OCI-LY7 (cell line): ENCODE results near the gene SCYL2. TPM values are rescaled to one million over a fixed set of nuclear protein-coding genes. Genes with fewer than 3 reads are reported as not detected.
"Not testable (repeated sequence)": the region's sequence is repeated elsewhere in the genome, so short reads cannot be mapped to it uniquely, and the experiment has no call there.

ENCODE experiments used
- BruUV-seq: library from RNA; stranded (reverse); fragments of 400-500 nt; replicated peaks from 2 replicates; lab custom pipeline; 2021; lab: Mats Ljungman, UMichigan
- CTCF ChIA-PET: fragments of 300-600 bp; sonication (Branson Sonifier 250); formaldehyde crosslinking; loops from one replicate; lab custom pipeline; 2022; ENCODE audit warnings: antibody characterized with exemption; ENCODE audit not compliant: unreplicated experiment; lab: Charles Lee
- POLR2A ChIA-PET: fragments of 300-600 bp; sonication (Branson Sonifier 250); formaldehyde crosslinking; loops from one replicate; lab custom pipeline; 2022; ENCODE audit warnings: antibody characterized with exemption; lab: Charles Lee
- DNase-seq: peaks from one replicate; pipeline ENCODE4 v3.0.0-alpha.2; 2015; ENCODE audit warnings: low spot score
- H2AFZ ChIP-seq: fragments of 200-600 bp; sonication (generic), shearing (Covaris generic); 2 replicates; pipeline ENCODE4 v1.6.1; 2014; ENCODE audit warnings: mild to moderate bottlenecking, antibody characterized with exemption, low read length, moderate library complexity
- H3K27ac ChIP-seq: fragments of 200-600 bp; sonication (generic); 2 replicates; pipeline ENCODE4 v1.5.1; 2014; ENCODE audit warnings: mixed run types, low read depth, mild to moderate bottlenecking, moderate library complexity, low read length, inconsistent platforms; ENCODE audit not compliant: poor library complexity, severe bottlenecking
- H3K36me3 ChIP-seq: fragments of 200-600 bp; sonication (generic); 2 replicates; pipeline ENCODE4 v1.6.1; 2014; ENCODE audit warnings: mild to moderate bottlenecking, antibody characterized with exemption, low read length, moderate library complexity, mixed read lengths; ENCODE audit not compliant: insufficient read depth
- H3K4me1 ChIP-seq: fragments of 200-600 bp; sonication (generic); 2 replicates; pipeline ENCODE4 v1.5.1; 2014; ENCODE audit warnings: mild to moderate bottlenecking, low read length; ENCODE audit not compliant: insufficient read depth, poor library complexity, severe bottlenecking
- H3K4me2 ChIP-seq: fragments of 200-600 bp; sonication (generic); 2 replicates; pipeline ENCODE4 v1.6.1; 2014; ENCODE audit warnings: mild to moderate bottlenecking, low read length
- H3K4me3 ChIP-seq: fragments of 200-600 bp; sonication (generic); 2 replicates; pipeline ENCODE4 v1.5.1; 2014; ENCODE audit warnings: mild to moderate bottlenecking, low read depth, low read length; ENCODE audit not compliant: poor library complexity, severe bottlenecking
- H3K79me2 ChIP-seq: fragments of 200-600 bp; sonication (generic); 2 replicates; pipeline ENCODE4 v1.6.1; 2016; ENCODE audit warnings: low read depth, mild to moderate bottlenecking, low read length, moderate library complexity, mixed read lengths; ENCODE audit not compliant: insufficient read depth
- H3K9me2 ChIP-seq: fragments of 200-600 bp; sonication (generic); 2 replicates; pipeline ENCODE4 v1.6.1; 2016; ENCODE audit warnings: mild to moderate bottlenecking, low read length, mixed read lengths; ENCODE audit not compliant: insufficient read depth
- H3K9me3 ChIP-seq: fragments of 200-600 bp; sonication (generic); 2 replicates; pipeline ENCODE4 v1.6.1; 2014; ENCODE audit warnings: mild to moderate bottlenecking, mixed run types, low read length, mixed read lengths
- H4K20me1 ChIP-seq: fragments of 200-600 bp; sonication (generic); 2 replicates; pipeline ENCODE4 v1.6.1; 2014; ENCODE audit warnings: mild to moderate bottlenecking, antibody characterized with exemption, low read length, moderate library complexity, mixed read lengths; ENCODE audit not compliant: insufficient read depth
- EZH2phosphoT487 ChIP-seq: fragments of 200-600 bp; sonication (generic); IDR thresholded peaks from 2 replicates; pipeline ENCODE4 v1.6.1; 2018; ENCODE audit warnings: low read depth, borderline replicate concordance, mild to moderate bottlenecking, mixed run types, antibody characterized with exemption, low read length, moderate library complexity, mixed read lengths
- intact Hi-C: fragments of 100-400 bp; cut with micrococcal nuclease; formaldehyde crosslinking; loops from one replicate; pipeline ENCODE4 v1.10.0; 2022; ENCODE audit not compliant: unreplicated experiment
- total RNA-seq, 2 experiments: library from RNA; depleted of rRNA in 1 of 2; stranded (reverse); fragments of >200 nt in 1 of 2; shearing (Covaris generic) in 1 of 2; gene quantifications; 2 replicates each; pipeline ENCODE4 v1.2.3, GENCODE V29; 2014 to 2022
- TF ChIP-seq, protein P1 (sequence below): fragments of 200-600 bp; sonication (generic); conservative IDR thresholded peaks from 2 replicates; pipeline ENCODE4 v1.5.1; 2014; ENCODE audit warnings: mild to moderate bottlenecking, antibody characterized with exemption, low read length, moderate library complexity, mixed read lengths

Gene SCYL2
- total RNA-seq, 2 experiments from 2014 or later = 13.9 to 30.7 TPM

DNA sequence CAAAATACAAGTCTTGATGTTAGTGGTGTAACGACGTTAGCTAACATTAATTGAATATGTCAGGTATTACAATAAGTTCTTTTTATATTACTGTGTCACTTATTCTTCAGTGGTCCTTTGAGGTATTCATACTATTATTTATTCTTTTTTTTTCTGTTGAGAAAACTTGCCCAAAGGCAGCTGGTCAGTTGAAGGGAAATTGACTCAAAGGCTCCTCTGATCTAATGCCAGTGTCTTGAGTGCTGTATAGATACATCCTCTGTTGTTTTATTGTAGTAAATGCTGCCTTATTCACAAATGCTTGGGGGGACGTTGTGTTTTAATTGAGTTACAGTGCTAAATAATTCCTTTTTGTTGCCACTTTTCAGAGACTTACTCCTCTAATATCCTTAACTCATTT is 23.0 kb downstream of the SCYL2 start:
- no TSS peak for BruUV-seq
- POLR2A ChIA-PET = interaction anchor here (0.5 kb wide), 1 partner anchor 50 kb away, joined by 4 read pairs; no protein-coding TSS in a partner anchor
- no peaks in the 10 kb centered on the region for H3K9me3 ChIP-seq
- H3K4me1 ChIP-seq = no peaks in the 10 kb centered on the region
- intact Hi-C loops = no loop called here
- CTCF ChIA-PET = no interaction called here
- H3K27ac ChIP-seq = no peak overlapping the region
- H3K9me2 ChIP-seq = no peaks in the 10 kb centered on the region
- peaks cover 11% of the 10 kb centered on the region for H3K36me3 ChIP-seq
- H2AFZ ChIP-seq = no peak overlapping the region
- H4K20me1 ChIP-seq = no peaks in the 10 kb centered on the region
- TF ChIP-seq, protein P1, sequence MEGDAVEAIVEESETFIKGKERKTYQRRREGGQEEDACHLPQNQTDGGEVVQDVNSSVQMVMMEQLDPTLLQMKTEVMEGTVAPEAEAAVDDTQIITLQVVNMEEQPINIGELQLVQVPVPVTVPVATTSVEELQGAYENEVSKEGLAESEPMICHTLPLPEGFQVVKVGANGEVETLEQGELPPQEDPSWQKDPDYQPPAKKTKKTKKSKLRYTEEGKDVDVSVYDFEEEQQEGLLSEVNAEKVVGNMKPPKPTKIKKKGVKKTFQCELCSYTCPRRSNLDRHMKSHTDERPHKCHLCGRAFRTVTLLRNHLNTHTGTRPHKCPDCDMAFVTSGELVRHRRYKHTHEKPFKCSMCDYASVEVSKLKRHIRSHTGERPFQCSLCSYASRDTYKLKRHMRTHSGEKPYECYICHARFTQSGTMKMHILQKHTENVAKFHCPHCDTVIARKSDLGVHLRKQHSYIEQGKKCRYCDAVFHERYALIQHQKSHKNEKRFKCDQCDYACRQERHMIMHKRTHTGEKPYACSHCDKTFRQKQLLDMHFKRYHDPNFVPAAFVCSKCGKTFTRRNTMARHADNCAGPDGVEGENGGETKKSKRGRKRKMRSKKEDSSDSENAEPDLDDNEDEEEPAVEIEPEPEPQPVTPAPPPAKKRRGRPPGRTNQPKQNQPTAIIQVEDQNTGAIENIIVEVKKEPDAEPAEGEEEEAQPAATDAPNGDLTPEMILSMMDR = no peak
- no peak for TF ChIP-seq EZH2phosphoT487
- H3K79me2 ChIP-seq = no peaks in the 10 kb centered on the region
- H3K4me3 ChIP-seq = no peak overlapping the region
- DNase-seq = no peak
- H3K4me2 ChIP-seq = no peak overlapping the region

DNA sequence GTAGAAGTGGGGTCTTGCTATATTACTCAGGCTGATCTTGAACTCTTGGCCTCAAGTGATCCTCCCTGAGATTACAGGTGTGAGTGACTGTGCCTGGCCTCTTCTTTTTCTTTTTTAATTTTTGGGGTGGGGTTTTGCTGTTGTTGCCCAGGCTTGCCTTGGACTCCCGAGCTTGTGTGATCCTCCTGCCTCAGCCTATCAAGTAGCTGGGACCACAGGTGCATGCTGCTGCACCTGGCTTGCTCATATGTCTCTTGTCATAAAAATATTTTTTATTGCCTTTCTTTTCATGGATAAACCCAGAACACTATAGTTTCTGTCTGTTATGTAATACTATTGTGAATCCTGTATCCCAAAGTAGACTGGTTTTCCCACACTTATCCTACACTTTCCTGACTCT is 26.0 kb downstream of the SCYL2 start:
- H2AFZ ChIP-seq = no peak overlapping the region
- no peak overlapping the region for H3K4me2 ChIP-seq
- H3K4me1 ChIP-seq = no peaks in the 10 kb centered on the region
- no TSS peak for BruUV-seq
- intact Hi-C loops = no loop called here
- DNase-seq = no peak
- H3K79me2 ChIP-seq = no peaks in the 10 kb centered on the region
- CTCF ChIA-PET = no interaction called here
- no peaks in the 10 kb centered on the region for H3K9me3 ChIP-seq
- H3K9me2 ChIP-seq = no peaks in the 10 kb centered on the region
- peaks cover 18% of the 10 kb centered on the region for H3K36me3 ChIP-seq
- TF ChIP-seq, protein P1 = no peak
- no peak for TF ChIP-seq EZH2phosphoT487
- H3K27ac ChIP-seq = no peak overlapping the region
- no peak overlapping the region for H3K4me3 ChIP-seq
- POLR2A ChIA-PET = no interaction called here
- no peaks in the 10 kb centered on the region for H4K20me1 ChIP-seq

DNA sequence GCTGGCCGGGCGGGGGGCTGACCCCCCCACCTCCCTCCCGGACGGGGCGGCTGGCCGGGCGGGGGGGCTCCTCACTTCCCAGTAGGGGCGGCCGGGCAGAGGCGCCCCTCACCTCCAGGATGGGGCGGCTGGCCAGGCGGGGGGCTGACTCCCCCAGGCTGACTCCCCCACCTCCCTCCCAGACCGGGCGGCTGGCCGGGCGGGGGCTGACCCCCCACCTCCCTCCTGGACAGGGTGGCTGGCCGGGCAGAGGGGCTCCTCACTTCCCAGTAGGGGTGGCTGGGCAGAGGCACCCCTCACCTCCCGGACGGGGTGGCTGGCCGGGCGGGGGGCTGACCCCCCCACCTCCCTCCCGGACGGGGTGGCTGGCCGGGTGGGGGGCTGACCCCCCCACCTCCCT is 27.4 kb downstream of the SCYL2 start:
- H3K9me3 ChIP-seq, CTCF ChIA-PET, H3K4me3 ChIP-seq, H3K9me2 ChIP-seq, H2AFZ ChIP-seq, H3K79me2 ChIP-seq, H4K20me1 ChIP-seq, H3K4me1 ChIP-seq, H3K27ac ChIP-seq, intact Hi-C loops, H3K4me2 ChIP-seq, DNase-seq, POLR2A ChIA-PET, BruUV-seq: not testable (repeated sequence)
- H3K36me3 ChIP-seq = peaks cover 23% of the 10 kb centered on the region
